PC-9 (cell line): ENCODE results near the gene ITM2B.

Experiments
- CTCF ChIP-seq: fragments of 200-600 bp; sonication (generic); conservative IDR thresholded peaks from 2 replicates; pipeline ENCODE4 v1.6.1; 2017; ENCODE audit warnings: mixed run types, antibody characterized with exemption, mild to moderate bottlenecking, moderate library complexity
- EZH2 ChIP-seq: fragments of 200-600 bp; sonication (generic); IDR thresholded peaks from 2 replicates; pipeline ENCODE4 v1.8.0; 2017; ENCODE audit warnings: antibody characterized with exemption, low read depth

GRCh38 chr13:48299591-48299990, 66.6 kb downstream of the ITM2B start:
- no peak for TF ChIP-seq CTCF
- TF ChIP-seq EZH2, result no peak
